ENCODE data around the gene TMEM106C. TPM values are rescaled to one million over a fixed set of nuclear protein-coding genes. Genes with fewer than 3 reads are reported as not detected.

The TMEM106C gene
- total RNA-seq, 1 donor from 2014 or later: 30.0 TPM

DNA sequence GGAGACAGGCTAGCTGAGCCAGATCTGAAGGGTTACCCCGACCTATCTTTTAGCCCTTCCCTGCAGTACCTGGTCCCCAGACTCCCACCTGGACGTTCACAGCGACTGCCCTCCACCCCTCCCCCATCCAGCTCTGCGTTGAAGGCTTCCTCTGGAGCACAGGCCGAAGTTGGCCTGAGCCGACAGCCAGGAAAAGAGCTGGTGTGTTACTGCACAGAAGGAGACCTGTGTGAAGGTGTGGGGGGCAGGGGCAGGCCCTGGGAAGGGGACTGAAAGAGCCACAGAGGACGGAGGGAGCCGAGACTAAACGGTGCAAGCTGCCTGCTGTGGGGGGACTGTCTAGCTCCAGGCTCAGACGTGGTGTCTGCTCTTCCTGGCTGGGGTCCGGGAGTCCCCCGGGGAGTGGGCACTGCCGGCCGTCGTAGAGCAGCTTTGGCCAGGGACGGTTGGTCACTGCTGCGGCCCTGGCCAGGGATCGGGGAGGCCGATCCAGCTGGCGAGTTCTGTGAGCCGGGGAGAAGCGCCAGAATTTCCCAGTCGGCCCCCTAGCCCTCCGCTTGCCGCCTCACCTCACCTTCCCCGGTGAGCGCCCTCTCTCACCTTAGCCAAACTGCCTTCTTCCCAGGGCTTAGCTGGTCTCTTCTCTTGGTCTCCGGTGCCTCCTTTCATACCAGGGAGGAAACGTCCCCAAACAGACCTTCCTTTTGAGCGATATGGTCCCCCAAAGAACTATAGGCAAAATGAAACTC, 41.8 kb downstream of the TMEM106C start:
- H3K36me3 Mint-ChIP-seq (ENCODE audit: low read depth, unreplicated experiment): no peaks in the 10 kb centered on the region
- peaks cover 2% of the 10 kb centered on the region for H3K9me3 Mint-ChIP-seq (ENCODE audit: unreplicated experiment)
- TF ChIP-seq EZH2 (IDR thresholded peaks at IDR 0.05; ENCODE audit: insufficient read depth, low read length): peak; percentile 7
- TF ChIP-seq CTCF (IDR thresholded peaks at IDR 0.05; ENCODE audit: insufficient read depth, low read depth, low read length): no peak
- DNase-seq (ENCODE audit: low read depth) (no peak), FAIRE-seq (no peak)
- Histone ChIP-seq H4K20me1 (ENCODE audit: insufficient read depth, low read length) (peaks cover 5% of the 10 kb centered on the region), H3K36me3 (ENCODE audit: insufficient read depth, low read length) (no peaks in the 10 kb centered on the region), H3K9me3 (ENCODE audit: insufficient read depth, low read depth, low read length) (no peaks in the 10 kb centered on the region), H3K4me1 (ENCODE audit: insufficient read depth, low read length) (peaks cover 21% of the 10 kb centered on the region), H3K79me2 (ENCODE audit: insufficient read depth, low read length) (no peaks in the 10 kb centered on the region), H3K27ac (ENCODE audit: low read depth, low read length) (no peak overlapping the region), H2AFZ (ENCODE audit: low read depth, low read length) (no peak overlapping the region), H3K27me3 (ENCODE audit: insufficient read depth, low read length) (peaks cover 84% of the 10 kb centered on the region), H3K9ac (ENCODE audit: low read length) (no peak overlapping the region), H3K4me3 (ENCODE audit: insufficient read depth, low read depth, low read length) (no peak overlapping the region), H3K4me2 (ENCODE audit: low read length) (no peak overlapping the region)
- H3K27ac Mint-ChIP-seq (ENCODE audit: unreplicated experiment): peak overlapping the region; percentile 53
- H3K4me1 Mint-ChIP-seq (ENCODE audit: low read depth, unreplicated experiment): peaks cover 3% of the 10 kb centered on the region
- H3K27me3 Mint-ChIP-seq (ENCODE audit: low read depth, unreplicated experiment): peaks cover 51% of the 10 kb centered on the region
- H3K4me3 Mint-ChIP-seq (ENCODE audit: unreplicated experiment): no peak overlapping the region

- peaks cover 21% of the 10 kb centered on the region for H3K4me1 ChIP-seq (ENCODE audit: insufficient read depth, low read length)
- no peak for DNase-seq (ENCODE audit: low read depth)
- TF ChIP-seq CTCF (IDR thresholded peaks at IDR 0.05; ENCODE audit: insufficient read depth, low read depth, low read length) (no peak), EZH2 (IDR thresholded peaks at IDR 0.05; ENCODE audit: insufficient read depth, low read length) (no peak)
- no peaks in the 10 kb centered on the region for H3K36me3 ChIP-seq (ENCODE audit: insufficient read depth, low read length)
- no peaks in the 10 kb centered on the region for H3K36me3 Mint-ChIP-seq (ENCODE audit: low read depth, unreplicated experiment)
- H3K4me3 ChIP-seq (ENCODE audit: insufficient read depth, low read depth, low read length): no peak overlapping the region
- H3K27me3 Mint-ChIP-seq (ENCODE audit: low read depth, unreplicated experiment): peaks cover 52% of the 10 kb centered on the region
- peaks cover 3% of the 10 kb centered on the region for H3K4me1 Mint-ChIP-seq (ENCODE audit: low read depth, unreplicated experiment)
- H3K4me3 Mint-ChIP-seq (ENCODE audit: unreplicated experiment): no peak overlapping the region
- H2AFZ ChIP-seq (ENCODE audit: low read depth, low read length): no peak overlapping the region
- no peak overlapping the region for H3K27ac ChIP-seq (ENCODE audit: low read depth, low read length)
- H3K9me3 ChIP-seq (ENCODE audit: insufficient read depth, low read depth, low read length): no peaks in the 10 kb centered on the region
- peaks cover 5% of the 10 kb centered on the region for H4K20me1 ChIP-seq (ENCODE audit: insufficient read depth, low read length)
- H3K9me3 Mint-ChIP-seq (ENCODE audit: unreplicated experiment): peaks cover 2% of the 10 kb centered on the region
- H3K4me2 ChIP-seq (ENCODE audit: low read length): no peak overlapping the region
- FAIRE-seq: no peak
- no peak overlapping the region for H3K27ac Mint-ChIP-seq (ENCODE audit: unreplicated experiment)
- no peak overlapping the region for H3K9ac ChIP-seq (ENCODE audit: low read length)
- peaks cover 83% of the 10 kb centered on the region for H3K27me3 ChIP-seq (ENCODE audit: insufficient read depth, low read length)
- H3K79me2 ChIP-seq (ENCODE audit: insufficient read depth, low read length): no peaks in the 10 kb centered on the region
These were observed 42.3 kb downstream of the TMEM106C start for GRCh38 chr12:48005750-48006021.

DNA sequence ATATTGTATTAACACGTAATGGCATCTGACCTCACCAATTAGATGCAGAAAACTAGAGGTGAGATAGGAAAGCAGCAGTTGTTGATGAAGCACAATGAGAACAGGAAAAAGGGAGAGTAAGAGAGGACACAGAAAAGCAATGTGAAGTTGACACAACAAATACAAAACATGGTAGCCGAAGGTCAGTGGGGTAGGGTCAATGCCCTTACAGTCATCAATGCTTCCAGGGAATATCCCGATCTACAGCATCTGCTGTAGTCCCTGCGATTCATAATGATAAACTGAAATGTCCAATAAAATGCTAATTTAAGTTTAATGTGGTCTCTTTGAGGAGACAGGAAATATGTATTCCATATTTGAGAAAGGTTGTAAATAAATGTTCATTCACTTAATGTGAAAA, 43.8 kb downstream of the TMEM106C start:
- Histone ChIP-seq H3K4me2 (ENCODE audit: low read length) (no peak overlapping the region), H3K9ac (ENCODE audit: low read length) (no peak overlapping the region), H3K79me2 (ENCODE audit: insufficient read depth, low read length) (no peaks in the 10 kb centered on the region), H3K4me3 (ENCODE audit: insufficient read depth, low read depth, low read length) (no peak overlapping the region), H3K36me3 (ENCODE audit: insufficient read depth, low read length) (no peaks in the 10 kb centered on the region), H4K20me1 (ENCODE audit: insufficient read depth, low read length) (peaks cover 5% of the 10 kb centered on the region), H3K27ac (ENCODE audit: low read depth, low read length) (no peak overlapping the region), H3K9me3 (ENCODE audit: insufficient read depth, low read depth, low read length) (no peaks in the 10 kb centered on the region), H2AFZ (ENCODE audit: low read depth, low read length) (no peak overlapping the region), H3K27me3 (ENCODE audit: insufficient read depth, low read length) (peaks cover 84% of the 10 kb centered on the region), H3K4me1 (ENCODE audit: insufficient read depth, low read length) (peaks cover 16% of the 10 kb centered on the region)
- DNase-seq (ENCODE audit: low read depth) (no peak), FAIRE-seq (no peak)
- H3K27ac Mint-ChIP-seq (ENCODE audit: unreplicated experiment): no peak overlapping the region
- H3K9me3 Mint-ChIP-seq (ENCODE audit: unreplicated experiment): peaks cover 2% of the 10 kb centered on the region
- TF ChIP-seq EZH2 (IDR thresholded peaks at IDR 0.05; ENCODE audit: insufficient read depth, low read length): no peak
- no peak for TF ChIP-seq CTCF (IDR thresholded peaks at IDR 0.05; ENCODE audit: insufficient read depth, low read depth, low read length)
- H3K4me3 Mint-ChIP-seq (ENCODE audit: unreplicated experiment): no peak overlapping the region
- H3K27me3 Mint-ChIP-seq (ENCODE audit: low read depth, unreplicated experiment): peaks cover 62% of the 10 kb centered on the region
- H3K36me3 Mint-ChIP-seq (ENCODE audit: low read depth, unreplicated experiment): no peaks in the 10 kb centered on the region
- H3K4me1 Mint-ChIP-seq (ENCODE audit: low read depth, unreplicated experiment): peaks cover 3% of the 10 kb centered on the region
